ENCODE measurements around the gene SMC1B.

The SMC1B gene

DNA sequence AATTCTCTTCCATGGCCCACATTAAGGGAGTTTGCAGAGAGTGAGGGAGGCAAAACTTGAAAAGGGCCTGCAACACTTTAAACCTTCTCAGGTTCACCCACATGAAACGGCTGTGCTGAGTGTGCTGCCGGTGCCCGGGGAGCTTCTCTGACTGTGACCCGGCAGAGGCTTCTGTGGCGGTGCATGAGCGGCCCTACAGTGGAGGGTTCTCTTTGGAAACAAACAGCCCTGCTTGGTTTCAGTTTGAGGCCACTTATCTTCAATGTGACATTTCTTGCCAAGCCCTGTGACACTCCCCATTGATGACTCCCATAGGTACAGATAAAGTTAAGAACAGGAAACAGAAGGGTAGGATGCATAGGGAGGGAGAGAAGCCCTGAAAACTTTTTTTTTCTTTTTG lies 71.9 kb downstream of the SMC1B start:
- in situ Hi-C loops (cut with HindIII; ENCODE audit: low pct_unique_long_range_greater_than_20kb, low sequenced_read_pairs) = no loop called here
- TF ChIP-seq JUND (IDR thresholded peaks at IDR 0.05; ENCODE audit: low read depth) = no peak
- DNase-seq (ENCODE audit: low read depth in 1 of 2, low spot score in 1 of 2) = no peak

DNA sequence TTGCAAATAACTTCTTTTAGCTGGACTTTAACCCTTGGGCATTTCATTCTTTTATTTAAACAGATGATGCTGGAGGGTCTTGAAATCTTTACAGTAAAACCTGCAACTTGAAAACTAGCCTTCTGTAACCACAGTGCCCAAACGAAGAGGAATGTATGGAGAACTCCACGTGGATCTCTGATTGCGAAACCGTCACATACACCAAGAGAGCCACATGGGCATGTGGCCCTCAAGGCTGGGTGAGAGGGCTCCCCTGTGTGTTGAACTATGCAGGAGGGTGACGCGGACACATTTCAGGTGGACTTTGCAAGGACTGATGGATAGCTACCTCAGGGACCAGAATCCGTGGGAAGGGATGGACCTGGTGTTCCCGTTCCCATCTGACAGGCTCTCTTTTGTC lies 73.1 kb downstream of the SMC1B start:
- no peak for DNase-seq (ENCODE audit: low read depth in 1 of 2, low spot score in 1 of 2)
- TF ChIP-seq JUND (IDR thresholded peaks at IDR 0.05; ENCODE audit: low read depth) = no peak
- in situ Hi-C loops (cut with HindIII; ENCODE audit: low pct_unique_long_range_greater_than_20kb, low sequenced_read_pairs) = no loop called here

DNA sequence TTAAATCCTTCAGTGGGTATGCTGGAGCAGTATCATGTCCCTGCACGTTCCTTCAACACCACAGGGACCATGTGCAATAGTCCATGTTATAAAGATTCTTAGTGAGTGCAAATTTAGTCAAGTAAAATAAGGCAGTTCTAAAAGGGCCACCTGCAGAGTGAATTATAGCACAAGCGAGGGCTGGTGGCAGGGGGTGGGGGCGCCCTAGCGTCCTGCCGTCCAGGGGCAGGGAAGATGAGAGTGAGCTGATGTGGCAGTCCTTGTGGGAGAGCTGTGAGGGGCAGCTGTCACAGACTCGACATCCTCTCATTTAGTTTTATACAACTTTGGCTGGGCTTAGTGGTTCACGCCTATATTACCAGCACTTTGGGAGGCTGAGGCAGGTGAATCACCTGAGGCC lies 74.6 kb downstream of the SMC1B start:
- in situ Hi-C loops (cut with HindIII; ENCODE audit: low pct_unique_long_range_greater_than_20kb, low sequenced_read_pairs) = no loop called here
- no peak for TF ChIP-seq JUND (IDR thresholded peaks at IDR 0.05; ENCODE audit: low read depth)
- no peak for DNase-seq (ENCODE audit: low read depth in 1 of 2, low spot score in 1 of 2)

DNA sequence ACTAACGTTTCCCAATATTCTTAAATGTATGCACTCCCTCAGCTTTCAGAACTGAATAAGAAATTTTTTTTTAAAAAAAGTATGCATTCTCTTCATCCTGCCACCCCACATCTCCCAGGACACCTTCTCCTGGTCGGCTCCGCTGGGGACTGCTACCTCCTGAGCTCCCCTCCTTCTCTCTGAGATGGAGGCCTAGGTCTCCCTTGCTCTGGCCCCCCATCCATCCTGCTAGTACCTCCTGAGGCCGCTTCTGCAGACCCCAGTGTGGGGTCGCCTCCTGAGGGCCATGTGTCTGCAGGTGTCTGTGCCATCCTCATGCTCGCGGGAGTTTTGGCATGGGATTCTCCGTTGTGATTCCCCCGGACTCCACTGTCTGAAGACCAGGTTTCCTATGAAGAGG lies 75.9 kb downstream of the SMC1B start:
- in situ Hi-C loops (cut with HindIII; ENCODE audit: low pct_unique_long_range_greater_than_20kb, low sequenced_read_pairs) = no loop called here
- TF ChIP-seq JUND (IDR thresholded peaks at IDR 0.05; ENCODE audit: low read depth) = no peak
- no peak for DNase-seq (ENCODE audit: low read depth in 1 of 2, low spot score in 1 of 2)

DNA sequence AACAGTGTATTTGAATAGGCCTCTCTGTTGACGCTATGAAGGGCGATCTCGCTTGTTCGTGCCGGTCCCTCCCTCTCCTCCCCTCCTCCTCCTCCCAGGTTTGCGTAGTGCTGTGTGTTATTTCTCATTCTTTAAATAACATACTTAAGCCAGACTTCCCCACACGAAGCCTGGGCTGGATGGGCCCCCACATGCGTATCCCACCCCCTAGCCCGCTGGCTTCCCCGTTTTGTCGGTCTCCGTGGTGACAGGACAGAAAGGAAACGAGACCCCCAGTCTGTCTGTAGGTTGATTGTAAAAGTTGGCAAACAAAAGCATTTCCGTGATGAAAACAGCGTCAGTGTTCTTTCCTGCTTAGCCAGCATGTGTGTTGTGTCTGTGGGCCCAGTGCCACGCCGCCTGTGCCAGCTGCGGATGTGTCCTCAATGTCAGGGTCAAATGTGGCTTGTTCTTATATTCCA lies 76.4 kb downstream of the SMC1B start:
- no peak for TF ChIP-seq JUND (IDR thresholded peaks at IDR 0.05; ENCODE audit: low read depth)
- in situ Hi-C loops (cut with HindIII; ENCODE audit: low pct_unique_long_range_greater_than_20kb, low sequenced_read_pairs) = no loop called here
- no peak for DNase-seq (ENCODE audit: low read depth in 1 of 2, low spot score in 1 of 2)

DNA sequence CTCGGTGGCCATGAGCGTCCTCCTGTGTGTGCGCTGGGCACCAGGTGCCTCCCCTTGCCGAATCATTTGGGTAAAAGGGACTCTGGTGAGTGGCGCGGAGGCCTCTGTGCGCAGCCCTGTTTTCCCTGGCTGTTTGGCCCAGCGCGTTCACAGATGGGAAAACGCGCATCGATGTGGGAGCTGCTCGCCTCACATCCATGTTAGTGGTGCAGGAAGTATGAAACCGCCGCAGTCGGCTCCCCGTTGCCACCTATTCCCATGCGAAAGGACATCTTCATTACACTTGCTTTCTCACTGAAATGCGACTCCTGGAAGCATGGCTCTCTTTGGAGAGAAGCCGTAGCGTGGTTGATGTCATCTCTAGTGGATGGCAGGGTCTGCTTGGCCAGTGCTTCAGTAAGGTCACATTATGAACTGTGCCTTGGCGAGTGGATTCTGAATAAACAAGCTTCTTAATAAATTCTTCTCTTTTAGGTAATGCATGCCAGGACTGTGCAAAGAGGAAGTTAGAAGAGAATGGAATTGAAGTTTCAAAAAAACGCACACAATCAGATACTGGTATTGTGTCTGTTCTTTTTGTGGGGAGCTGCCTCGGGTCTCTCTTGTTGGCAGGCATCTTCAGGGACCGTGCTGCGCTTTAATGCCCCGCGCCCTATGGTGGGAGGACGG lies 77.4 kb downstream of the SMC1B start:
- TF ChIP-seq JUND (IDR thresholded peaks at IDR 0.05; ENCODE audit: low read depth) = no peak
- DNase-seq (ENCODE audit: low read depth in 1 of 2, low spot score in 1 of 2) = no peak
- in situ Hi-C loops (cut with HindIII; ENCODE audit: low pct_unique_long_range_greater_than_20kb, low sequenced_read_pairs) = no loop called here

DNA sequence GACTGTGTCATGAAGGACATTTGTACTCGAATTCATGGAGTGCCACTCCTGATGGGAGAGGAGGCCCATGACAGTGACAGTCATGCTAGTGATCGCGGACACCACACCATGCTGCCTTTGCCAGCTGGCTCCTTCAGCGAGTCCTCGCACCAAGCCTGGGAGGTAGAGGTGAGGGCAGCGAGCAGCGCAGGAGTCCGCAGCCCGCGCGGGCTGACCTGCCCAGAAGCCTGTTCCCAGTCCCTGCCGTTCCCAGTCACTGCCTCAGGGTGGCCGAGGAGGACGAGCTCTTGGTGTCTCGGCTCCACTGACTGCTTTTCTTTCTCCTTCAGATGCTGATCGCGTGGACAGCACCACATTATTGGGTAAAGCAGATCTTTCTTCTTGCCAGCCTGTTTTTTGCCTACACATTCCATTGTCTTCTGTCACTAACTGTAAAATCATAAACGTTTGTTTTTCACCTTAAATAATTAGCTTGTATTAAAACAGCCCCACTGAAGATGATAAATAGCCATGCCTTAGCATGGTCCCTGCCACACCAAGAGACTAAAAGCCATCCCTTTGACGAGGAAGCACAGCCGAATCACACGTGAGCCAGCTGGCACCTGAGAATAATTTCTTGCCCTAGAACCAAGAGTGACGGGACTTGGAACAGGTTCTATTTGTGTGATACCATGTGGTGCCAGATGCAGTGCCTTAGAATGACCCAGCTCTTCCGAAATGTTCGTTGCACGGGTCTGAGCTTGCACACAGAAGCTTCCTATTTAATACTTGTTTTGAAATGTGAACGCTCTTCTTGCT lies 78.2 kb downstream of the SMC1B start:
- in situ Hi-C loops (cut with HindIII; ENCODE audit: low pct_unique_long_range_greater_than_20kb, low sequenced_read_pairs) = no loop called here
- no peak for TF ChIP-seq JUND (IDR thresholded peaks at IDR 0.05; ENCODE audit: low read depth)
- DNase-seq (ENCODE audit: low read depth in 1 of 2, low spot score in 1 of 2) = no peak

DNA sequence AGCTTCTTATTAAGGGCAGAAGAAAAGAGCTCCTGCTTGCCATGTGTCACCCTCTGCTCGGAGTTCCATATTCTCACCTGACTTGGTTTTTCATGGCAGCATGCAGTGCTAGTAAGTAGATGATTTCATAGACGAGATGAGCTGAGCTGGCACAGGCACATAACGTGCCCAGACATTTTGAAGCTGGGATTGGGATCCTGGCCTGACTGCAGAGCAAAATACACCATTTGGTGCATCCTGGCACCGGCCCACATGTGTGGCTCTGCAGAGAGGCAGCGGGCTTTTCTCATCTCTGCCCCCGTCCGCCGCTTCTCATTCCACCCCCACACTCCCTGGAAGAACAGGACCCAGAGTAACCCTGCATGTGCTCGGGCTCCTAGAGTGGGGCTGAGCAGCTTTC lies 78.9 kb downstream of the SMC1B start:
- DNase-seq (ENCODE audit: low read depth in 1 of 2, low spot score in 1 of 2) = no peak
- in situ Hi-C loops (cut with HindIII; ENCODE audit: low pct_unique_long_range_greater_than_20kb, low sequenced_read_pairs) = no loop called here
- TF ChIP-seq JUND (IDR thresholded peaks at IDR 0.05; ENCODE audit: low read depth) = no peak

DNA sequence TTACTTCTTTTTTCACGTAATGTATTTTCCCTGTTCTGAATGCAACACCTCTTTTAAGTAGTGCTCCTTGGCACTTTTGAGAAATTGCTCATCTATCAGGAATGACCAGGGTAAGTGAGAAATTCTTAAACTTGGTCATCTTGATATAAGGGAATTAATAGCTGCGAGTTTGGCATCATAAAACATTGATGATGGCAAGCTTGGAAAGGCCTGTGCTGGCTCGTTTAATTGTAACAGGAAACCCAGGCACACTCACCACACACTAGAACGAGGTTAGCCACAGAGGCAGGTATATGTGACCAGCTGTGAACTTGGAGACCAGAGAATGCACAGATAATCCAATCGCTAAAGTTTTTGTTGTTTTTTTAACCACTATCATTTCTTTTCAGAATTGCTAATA lies 79.3 kb downstream of the SMC1B start:
- in situ Hi-C loops (cut with HindIII; ENCODE audit: low pct_unique_long_range_greater_than_20kb, low sequenced_read_pairs) = no loop called here
- DNase-seq (ENCODE audit: low read depth in 1 of 2, low spot score in 1 of 2) = no peak

DNA sequence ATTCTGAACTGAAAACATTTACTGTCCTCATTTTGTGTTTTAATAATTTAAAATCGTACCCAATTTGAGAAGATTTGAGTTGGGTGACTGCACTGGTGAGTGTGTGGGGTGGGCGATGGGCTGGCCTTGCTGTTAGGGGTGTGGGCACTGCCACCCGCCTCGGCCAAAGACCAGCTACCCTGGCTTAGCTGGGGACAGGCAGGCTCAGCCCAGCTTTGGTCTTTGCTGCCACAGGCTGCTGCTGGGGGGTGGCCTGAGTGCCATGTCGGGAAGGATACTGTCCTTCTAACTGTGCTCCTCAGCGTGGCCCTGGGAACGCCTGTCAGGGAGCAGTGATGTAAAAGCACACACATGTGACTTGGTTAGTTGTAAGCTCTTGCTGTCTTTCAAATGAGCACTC lies 81.4 kb downstream of the SMC1B start:
- no peak for DNase-seq (ENCODE audit: low read depth in 1 of 2, low spot score in 1 of 2)
- in situ Hi-C loops (cut with HindIII; ENCODE audit: low pct_unique_long_range_greater_than_20kb, low sequenced_read_pairs) = no loop called here
- TF ChIP-seq JUND (IDR thresholded peaks at IDR 0.05; ENCODE audit: low read depth) = no peak

More for the DNA sequence above, 79.3 kb downstream of the SMC1B start:
- TF ChIP-seq JUND (IDR thresholded peaks at IDR 0.05; ENCODE audit: low read depth) = no peak

DNA sequence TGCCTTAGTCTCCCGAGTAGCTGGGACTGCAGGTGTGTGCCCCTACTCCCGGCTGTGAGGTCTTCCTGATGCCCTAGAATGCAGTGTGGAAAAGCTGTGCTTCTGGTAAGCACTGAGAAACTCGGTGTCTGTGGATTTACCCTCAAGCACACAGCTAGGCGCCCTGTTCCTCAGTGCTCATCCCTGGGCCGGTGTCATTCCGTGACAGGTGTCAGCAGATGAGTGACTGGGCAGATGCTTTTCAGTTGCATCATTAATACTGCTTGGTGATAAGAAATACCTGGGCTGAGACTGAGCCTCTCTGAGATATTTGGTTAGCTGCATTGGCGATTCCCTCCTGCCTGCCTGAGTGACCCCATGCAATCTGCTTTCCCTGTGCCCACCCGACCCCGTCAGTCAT lies 81.9 kb downstream of the SMC1B start:
- DNase-seq (ENCODE audit: low read depth in 1 of 2, low spot score in 1 of 2) = no peak
- TF ChIP-seq JUND (IDR thresholded peaks at IDR 0.05; ENCODE audit: low read depth) = no peak
- in situ Hi-C loops (cut with HindIII; ENCODE audit: low pct_unique_long_range_greater_than_20kb, low sequenced_read_pairs) = no loop called here

DNA sequence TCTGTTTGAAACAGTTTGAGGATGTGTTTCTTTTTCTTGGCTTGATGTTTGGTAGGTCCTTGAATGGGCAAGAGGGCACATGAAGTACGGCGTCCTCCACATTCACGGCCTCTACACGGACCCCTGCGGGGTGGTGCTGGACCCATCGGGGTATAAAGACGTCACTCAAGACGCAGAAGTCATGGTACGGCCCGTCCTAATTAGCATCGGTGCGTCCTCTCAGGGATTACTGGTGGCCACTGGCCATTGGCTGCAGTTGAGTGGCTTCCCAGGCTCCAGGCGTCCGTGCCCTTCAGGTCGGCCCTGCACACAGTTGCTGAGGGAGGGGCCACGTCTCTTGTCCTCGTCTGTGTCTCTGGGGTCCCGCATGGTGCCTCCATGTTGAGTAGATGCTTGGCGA lies 82.9 kb downstream of the SMC1B start:
- no peak for TF ChIP-seq JUND (IDR thresholded peaks at IDR 0.05; ENCODE audit: low read depth)

DNA sequence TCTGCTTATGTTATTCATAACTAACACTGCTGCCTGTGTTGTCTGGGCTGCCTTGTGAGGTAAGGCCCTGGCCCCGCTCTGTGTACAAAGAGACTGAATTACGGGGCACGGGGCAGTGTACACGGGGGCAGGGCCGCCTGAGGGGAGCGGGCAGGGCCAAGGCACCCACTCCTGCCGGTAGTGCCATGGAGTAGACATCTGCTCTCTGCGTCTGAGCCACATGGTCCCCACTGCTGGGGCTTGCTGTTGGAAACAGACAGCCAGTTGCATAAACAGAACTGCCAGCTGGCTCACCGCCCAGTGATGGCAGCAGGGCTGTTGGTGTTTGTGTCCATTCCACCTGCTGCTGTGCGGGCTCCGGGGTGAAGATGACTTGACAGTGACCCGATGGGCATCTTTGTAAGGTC lies 83.9 kb downstream of the SMC1B start:
- no peak for DNase-seq (ENCODE audit: low read depth in 1 of 2, low spot score in 1 of 2)

More for the DNA sequence above, 82.9 kb downstream of the SMC1B start:
- no peak for DNase-seq (ENCODE audit: low read depth in 1 of 2, low spot score in 1 of 2)
- in situ Hi-C loops (cut with HindIII; ENCODE audit: low pct_unique_long_range_greater_than_20kb, low sequenced_read_pairs) = no loop called here

More for the DNA sequence above, 83.9 kb downstream of the SMC1B start:
- TF ChIP-seq JUND (IDR thresholded peaks at IDR 0.05; ENCODE audit: low read depth) = no peak
- in situ Hi-C loops (cut with HindIII; ENCODE audit: low pct_unique_long_range_greater_than_20kb, low sequenced_read_pairs) = no loop called here

Measured in T47D (cell line).